IMR-90 (cell line): ENCODE measurements around the gene HIPK3. TPM values are rescaled to one million over a fixed set of nuclear protein-coding genes. Genes with fewer than 3 reads are reported as not detected.
"Not testable (repeated sequence)": the region's sequence is repeated elsewhere in the genome, so short reads cannot be mapped to it uniquely, and the experiment has no call there.

Experiments used
- ATAC-seq: fragments of 200-7000 bp; cut with Tn5 transposase; 2 replicates; pipeline ENCODE4 v1.9.1; 2020; ENCODE audit warnings: low read depth, mild to moderate bottlenecking, moderate library complexity
- BruUV-seq: library from RNA; stranded (reverse); fragments of 400-500 nt; replicated peaks from 2 replicates; lab custom pipeline; 2021; lab: Mats Ljungman, UMichigan
- CTCF ChIA-PET: fragments of 300-600 bp; formaldehyde crosslinking; extraction: SDS; loops from one replicate; lab custom pipeline; 2021; ENCODE audit warnings: antibody characterized with exemption; lab: Yijun Ruan, JAX
- POLR2A ChIA-PET: fragments of 300-600 bp; sonication (Branson Sonifier 250); formaldehyde crosslinking; loops from one replicate; lab custom pipeline; 2022; ENCODE audit warnings: antibody characterized with exemption; ENCODE audit not compliant: unreplicated experiment; lab: Charles Lee
- DNase-seq: peaks from one replicate; pipeline ENCODE4 v3.0.0; 2013
- H2AFZ ChIP-seq: replicated peaks from 2 replicates; pipeline ENCODE3; 2013; ENCODE audit warnings: low read length, mild to moderate bottlenecking; ENCODE audit not compliant: poor library complexity
- H2AK5ac ChIP-seq: 2 replicates; pipeline ENCODE4 v1.6.1; 2013; ENCODE audit warnings: low read depth, low read length, inconsistent platforms
- H2AK9ac ChIP-seq: replicated peaks from 2 replicates; pipeline ENCODE3; 2013; ENCODE audit warnings: mild to moderate bottlenecking, low read depth, low read length, moderate library complexity; ENCODE audit not compliant: poor library complexity
- H2BK120ac ChIP-seq: 2 replicates; pipeline ENCODE4 v1.6.1; 2013; ENCODE audit warnings: low read depth, low read length, inconsistent platforms
- H2BK15ac ChIP-seq: 3 replicates; pipeline ENCODE4 v1.6.1; 2013; ENCODE audit warnings: low read depth, low read length, inconsistent platforms
- H2BK20ac ChIP-seq: 2 replicates; pipeline ENCODE4 v1.6.1; 2013; ENCODE audit warnings: low read depth, mild to moderate bottlenecking, inconsistent platforms, low read length, moderate library complexity
- H2BK5ac ChIP-seq: 2 replicates; pipeline ENCODE4 v1.6.1; 2013; ENCODE audit warnings: mild to moderate bottlenecking, low read depth, low read length, inconsistent platforms; ENCODE audit not compliant: poor library complexity, severe bottlenecking
- H3K14ac ChIP-seq: replicated peaks from 2 replicates; pipeline ENCODE4 v1.6.1; 2013; ENCODE audit warnings: low read depth, low read length, inconsistent platforms
- H3K18ac ChIP-seq: 2 replicates; pipeline ENCODE4 v1.6.1; 2013; ENCODE audit warnings: low read depth, low read length, control low read depth
- H3K23ac ChIP-seq: 2 replicates; pipeline ENCODE4 v1.6.1; 2013; ENCODE audit warnings: low read depth, low read length, inconsistent platforms
- H3K27ac ChIP-seq: 2 replicates; pipeline ENCODE4 v1.5.1; 2013; ENCODE audit warnings: mild to moderate bottlenecking, control low read depth, low read length; ENCODE audit not compliant: insufficient read depth
- H3K27me3 ChIP-seq: 2 replicates; pipeline ENCODE4 v1.6.1; 2013; ENCODE audit warnings: low read length; ENCODE audit not compliant: control insufficient read depth, insufficient read depth
- H3K36me3 ChIP-seq: 2 replicates; pipeline ENCODE4 v1.6.1; 2013; ENCODE audit warnings: low read length, mixed read lengths; ENCODE audit not compliant: control insufficient read depth, insufficient read depth
- H3K4ac ChIP-seq: 2 replicates; pipeline ENCODE4 v1.6.1; 2013; ENCODE audit warnings: low read depth, low read length, inconsistent platforms
- H3K4me1 ChIP-seq: 2 replicates; pipeline ENCODE4 v1.6.1; 2013; ENCODE audit warnings: low read length, mixed read lengths; ENCODE audit not compliant: control insufficient read depth, insufficient read depth
- H3K4me2 ChIP-seq: 2 replicates; pipeline ENCODE4 v1.6.1; 2013; ENCODE audit warnings: low read depth, mild to moderate bottlenecking, control low read depth, low read length, moderate library complexity
- H3K4me3 ChIP-seq: 2 replicates; pipeline ENCODE4 v1.5.1; 2013; ENCODE audit warnings: low read depth, mild to moderate bottlenecking, control low read depth, low read length, moderate library complexity; ENCODE audit not compliant: insufficient read depth
- H3K56ac ChIP-seq: 2 replicates; pipeline ENCODE4 v1.6.1; 2013; ENCODE audit warnings: low read length, inconsistent platforms; ENCODE audit not compliant: insufficient read depth; ENCODE audit errors: extremely low read depth
- H3K79me1 ChIP-seq, 2 experiments: 2 replicates each; pipeline ENCODE4 v1.6.1; 2013; ENCODE audit warnings: low read length in 2 of 2, inconsistent platforms in 1 of 2, low read depth in 1 of 2
- H3K9ac ChIP-seq: 2 replicates; pipeline ENCODE4 v1.6.1; 2013; ENCODE audit warnings: low read depth, low read length, control low read depth
- H3K9me1 ChIP-seq: 2 replicates; pipeline ENCODE4 v1.6.1; 2013; ENCODE audit warnings: low read length, inconsistent platforms; ENCODE audit not compliant: insufficient read depth
- H3K9me3 ChIP-seq: 2 replicates; pipeline ENCODE4 v1.6.1; 2013; ENCODE audit warnings: low read length; ENCODE audit not compliant: control insufficient read depth, insufficient read depth
- H4K20me1 ChIP-seq: 2 replicates; pipeline ENCODE4 v1.6.1; 2013; ENCODE audit warnings: low read length, inconsistent platforms; ENCODE audit not compliant: insufficient read depth
- H4K5ac ChIP-seq: 2 replicates; pipeline ENCODE4 v1.6.1; 2013; ENCODE audit warnings: mild to moderate bottlenecking, low read depth, low read length, control low read depth
- H4K8ac ChIP-seq, 2 experiments: 2 replicates each; pipeline ENCODE4 v1.6.1; 2013; ENCODE audit warnings: low read depth in 2 of 2, low read length in 2 of 2, control low read depth in 1 of 2, inconsistent platforms in 1 of 2
- H4K91ac ChIP-seq: 2 replicates; pipeline ENCODE4 v1.6.1; 2013; ENCODE audit warnings: low read depth, low read length, inconsistent platforms; ENCODE audit not compliant: insufficient read depth
- CHD1 ChIP-seq: IDR thresholded peaks from 2 replicates; pipeline ENCODE4 v1.6.1; 2012; ENCODE audit warnings: low read depth, low read length, improper control_type of control experiment
- FOS ChIP-seq: fragments of 150-350 bp; IDR thresholded peaks from 2 replicates; pipeline ENCODE4 v1.6.1; 2016; ENCODE audit warnings: low read depth, low read length
- MAFK ChIP-seq: IDR thresholded peaks from 2 replicates; pipeline ENCODE4 v1.6.1; 2012; ENCODE audit warnings: low read depth, low read length, improper control_type of control experiment
- POLR2A ChIP-seq: IDR thresholded peaks from 2 replicates; pipeline ENCODE4 v1.6.1; 2012; ENCODE audit warnings: mild to moderate bottlenecking, low read depth, low read length
- SMC3 ChIP-seq: fragments of 150-350 bp; IDR thresholded peaks from 2 replicates; pipeline ENCODE4 v1.6.1; 2016; ENCODE audit warnings: low read depth, mild to moderate bottlenecking, antibody characterized with exemption, low read length, moderate library complexity
- WGBS, 2 experiments: methylation state at CpG; one replicate each; pipeline versions ENCODE4 v1.1.5 to v1.1.7; 2013; ENCODE audit warnings: missing lambda C conversion rate in 2 of 2; ENCODE audit not compliant: insufficient read length in 1 of 2; ENCODE audit errors: extremely low coverage in 2 of 2; 5-methylcytosine and 5-hydroxymethylcytosine counted together
- dilution Hi-C: fragments of 300-500 bp; cut with HindIII; formaldehyde crosslinking; loops from one replicate; pipeline ENCODE4 v1.14.3; 2018; ENCODE audit warnings: low sequenced_read_pairs; ENCODE audit not compliant: unreplicated experiment
- in situ Hi-C: fragments of 300-500 bp; cut with MboI; formaldehyde crosslinking; loops from 3 replicates; pipeline ENCODE4 v1.14.3; 2019; ENCODE audit warnings: low sequenced_read_pairs, inconsistent platforms, mixed read lengths
- intact Hi-C: fragments of 100-400 bp; cut with micrococcal nuclease; formaldehyde crosslinking; loops from 2 replicates; pipeline ENCODE4 v1.10.0; 2022
- polyA plus RNA-seq, 3 experiments: library from polyadenylated mRNA; depleted of rRNA; stranded (reverse); fragments of >200 nt; gene quantifications; 2 replicates each; pipeline ENCODE4 v1.2.3, GENCODE V29; 2012; ENCODE audit warnings: low replicate concordance in 1 of 3
- total RNA-seq: library from RNA; depleted of rRNA; stranded (reverse); fragments of >200 nt; gene quantifications from 2 replicates; pipeline ENCODE4 v1.2.3, GENCODE V29; 2012
- TF ChIP-seq, protein P1 (sequence below): fragments of 150-350 bp; IDR thresholded peaks from 2 replicates; pipeline ENCODE4 v1.6.1; 2016; ENCODE audit warnings: low read depth, mild to moderate bottlenecking, low read length, moderate library complexity, borderline replicate concordance
- TF ChIP-seq, protein P2 (sequence below): fragments of 150-350 bp; IDR thresholded peaks from 2 replicates; pipeline ENCODE4 v1.6.1; 2017; ENCODE audit warnings: mild to moderate bottlenecking, antibody characterized with exemption, low read length, low read depth

The HIPK3 gene
- total and polyA plus RNA-seq, 2 of the 4 experiments (the other 2 are of a cell fraction), result 8.3 to 103 TPM

DNA sequence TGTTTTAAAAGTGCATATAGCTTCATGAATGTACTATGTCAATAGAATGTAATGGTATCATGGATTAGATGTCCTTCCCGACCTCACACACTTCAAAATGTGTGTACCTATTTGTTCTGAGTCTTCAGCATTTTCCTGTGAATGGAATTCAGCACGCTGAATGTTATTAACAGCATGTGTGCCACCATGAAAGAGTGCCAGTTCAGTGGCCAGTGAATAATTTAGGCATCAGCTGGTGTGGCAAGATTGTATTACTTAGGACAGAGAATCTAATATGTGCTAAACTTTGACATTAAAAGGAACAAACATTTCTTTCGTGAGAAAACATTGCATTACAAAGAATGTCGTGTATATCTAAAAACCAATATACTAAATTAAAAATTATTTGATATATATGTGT, 46.4 kb downstream of the HIPK3 start:
- Histone ChIP-seq H2BK120ac (no peak overlapping the region), H3K56ac (no peak overlapping the region), H3K23ac (no peak overlapping the region), H4K91ac (no peak overlapping the region), H3K36me3 (peaks cover 3% of the 10 kb centered on the region), H2BK20ac (no peak overlapping the region), H2BK5ac (no peak overlapping the region), H3K9me1 (peaks cover 13% of the 10 kb centered on the region), H2AFZ (no peak overlapping the region), H4K8ac (no peak overlapping the region), H4K20me1 (peaks cover 87% of the 10 kb centered on the region), H4K5ac (no peak overlapping the region), H3K14ac (no peak overlapping the region), H3K4ac (no peak overlapping the region), H3K4me2 (no peak overlapping the region), H3K27me3 (no peaks in the 10 kb centered on the region), H2AK5ac (no peak overlapping the region), H3K9me3 (no peaks in the 10 kb centered on the region), H3K79me1 (peaks cover 20 to 81% of the 10 kb centered on the region in 2 experiments), H3K4me3 (no peak overlapping the region), H2BK15ac (no peak overlapping the region), H2AK9ac (no peak overlapping the region), H3K9ac (no peak overlapping the region), H3K18ac (no peak overlapping the region), H3K4me1 (peaks cover 7% of the 10 kb centered on the region), H3K27ac (no peak overlapping the region)
- intact Hi-C loops, result no loop called here
- no CpG with 5 or more reads among the region's 4 CpGs for WGBS, 2 experiments
- in situ Hi-C loops, result no loop called here
- TF ChIP-seq CHD1, result no peak
- TF ChIP-seq POLR2A, result no peak
- TF ChIP-seq, protein P1, sequence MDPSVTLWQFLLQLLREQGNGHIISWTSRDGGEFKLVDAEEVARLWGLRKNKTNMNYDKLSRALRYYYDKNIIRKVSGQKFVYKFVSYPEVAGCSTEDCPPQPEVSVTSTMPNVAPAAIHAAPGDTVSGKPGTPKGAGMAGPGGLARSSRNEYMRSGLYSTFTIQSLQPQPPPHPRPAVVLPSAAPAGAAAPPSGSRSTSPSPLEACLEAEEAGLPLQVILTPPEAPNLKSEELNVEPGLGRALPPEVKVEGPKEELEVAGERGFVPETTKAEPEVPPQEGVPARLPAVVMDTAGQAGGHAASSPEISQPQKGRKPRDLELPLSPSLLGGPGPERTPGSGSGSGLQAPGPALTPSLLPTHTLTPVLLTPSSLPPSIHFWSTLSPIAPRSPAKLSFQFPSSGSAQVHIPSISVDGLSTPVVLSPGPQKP, result no peak
- no peak for TF ChIP-seq FOS
- TF ChIP-seq, protein P2, sequence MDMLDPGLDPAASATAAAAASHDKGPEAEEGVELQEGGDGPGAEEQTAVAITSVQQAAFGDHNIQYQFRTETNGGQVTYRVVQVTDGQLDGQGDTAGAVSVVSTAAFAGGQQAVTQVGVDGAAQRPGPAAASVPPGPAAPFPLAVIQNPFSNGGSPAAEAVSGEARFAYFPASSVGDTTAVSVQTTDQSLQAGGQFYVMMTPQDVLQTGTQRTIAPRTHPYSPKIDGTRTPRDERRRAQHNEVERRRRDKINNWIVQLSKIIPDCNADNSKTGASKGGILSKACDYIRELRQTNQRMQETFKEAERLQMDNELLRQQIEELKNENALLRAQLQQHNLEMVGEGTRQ, result no peak
- TF ChIP-seq SMC3, result no peak
- no peak for TF ChIP-seq MAFK
- ChIA-PET POLR2A (no interaction called here), CTCF (no interaction called here)
- ATAC-seq, result no peak
- DNase-seq, result no peak
- no TSS peak for BruUV-seq
- dilution Hi-C loops, result no loop called here

DNA sequence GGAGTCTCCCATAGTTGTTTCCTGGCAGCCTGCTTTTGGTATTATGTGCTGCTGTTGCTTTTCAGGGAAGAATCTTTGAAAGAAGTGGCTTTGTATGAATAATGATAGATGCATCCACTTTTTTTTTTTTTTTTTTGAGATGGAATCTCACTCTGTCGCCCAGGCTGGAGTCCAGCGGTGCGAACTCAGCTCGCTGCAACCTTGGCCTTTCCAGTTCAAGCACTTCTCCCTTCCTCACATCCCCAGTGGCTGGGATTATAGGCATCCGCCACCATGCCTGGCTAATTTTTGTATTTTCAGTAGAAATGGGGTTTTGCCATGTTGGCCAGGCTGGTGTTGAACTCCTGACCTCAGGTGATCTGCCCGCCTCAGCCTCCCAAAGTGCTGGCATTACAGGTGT, 49.6 kb downstream of the HIPK3 start:
- in situ Hi-C loops, H2BK120ac ChIP-seq, H3K27ac ChIP-seq, DNase-seq, dilution Hi-C loops, H2AK5ac ChIP-seq, H3K4me3 ChIP-seq, POLR2A ChIA-PET, H2AK9ac ChIP-seq, BruUV-seq, H2AFZ ChIP-seq, H4K8ac ChIP-seq, H3K4me1 ChIP-seq, H3K18ac ChIP-seq, H3K27me3 ChIP-seq, H2BK20ac ChIP-seq, ATAC-seq, H4K5ac ChIP-seq, H3K4me2 ChIP-seq, H3K36me3 ChIP-seq, H2BK5ac ChIP-seq, H3K9ac ChIP-seq, H3K9me3 ChIP-seq, H3K4ac ChIP-seq, H3K14ac ChIP-seq, H2BK15ac ChIP-seq, H3K23ac ChIP-seq, H4K91ac ChIP-seq, intact Hi-C loops, H3K56ac ChIP-seq: not testable (repeated sequence)
- H3K79me1 ChIP-seq, result peaks cover 20 to 76% of the 10 kb centered on the region in 2 experiments
- CTCF ChIA-PET, result interaction anchor here (0.7 kb wide), 1 partner anchor 25 kb away, joined by 4 read pairs; no protein-coding TSS in a partner anchor
- H4K20me1 ChIP-seq, result peaks cover 89% of the 10 kb centered on the region
- no CpG with 5 or more reads among the region's 6 CpGs for WGBS, 2 experiments
- peaks cover 14% of the 10 kb centered on the region for H3K9me1 ChIP-seq
